Activated CD4-positive, alpha-beta T cell treated with anti-CD3 and anti-CD28 coated beads for 36 hours (primary cell): ENCODE results near the gene CRKL. TPM values are rescaled to one million over a fixed set of nuclear protein-coding genes. Genes with fewer than 3 reads are reported as not detected.

Source experiments
- ATAC-seq: fragments of 200-7000 bp; cut with Tn5 transposase; one replicate; pipeline ENCODE4 v1.10.0; 2021; ENCODE audit warnings: mild to moderate bottlenecking, moderate library complexity
- CTCF ChIA-PET: fragments of 350-600 bp; sonication (Branson Sonifier 250); formaldehyde crosslinking; loops from one replicate; lab custom pipeline; 2021; ENCODE audit warnings: antibody characterized with exemption; lab: Charles Lee
- POLR2A ChIA-PET: fragments of 350-600 bp; sonication (Branson Sonifier 250); formaldehyde crosslinking; loops from one replicate; lab custom pipeline; 2021; ENCODE audit warnings: antibody characterized with exemption, inconsistent platforms; lab: Charles Lee
- DNase-seq: peaks from one replicate; pipeline ENCODE4 v3.0.0-alpha.2; 2020
- H3K27ac Mint-ChIP-seq: one replicate; pipeline ENCODE4 v1.8.0; 2021; ENCODE audit warnings: mixed read lengths
- H3K27me3 Mint-ChIP-seq: one replicate; pipeline ENCODE4 v1.8.0; 2021; ENCODE audit warnings: mixed read lengths
- H3K36me3 Mint-ChIP-seq: one replicate; pipeline ENCODE4 v1.8.0; 2021; ENCODE audit warnings: low read depth, mixed read lengths
- H3K4me1 Mint-ChIP-seq: one replicate; pipeline ENCODE4 v1.8.0; 2021; ENCODE audit warnings: mixed read lengths
- H3K4me3 Mint-ChIP-seq: one replicate; pipeline ENCODE4 v1.8.0; 2021; ENCODE audit warnings: mild to moderate bottlenecking, moderate library complexity, mixed read lengths
- H3K9me3 Mint-ChIP-seq: one replicate; pipeline ENCODE4 v1.8.0; 2021; ENCODE audit warnings: low read depth, mixed read lengths
- intact Hi-C, 2 experiments: fragments of 100-400 bp; cut with DNase I in 1 of 2; cut with micrococcal nuclease in 1 of 2; formaldehyde crosslinking; loops; one replicate each; pipeline versions ENCODE4 v1.14.2 to v1.15.1; 2022 to 2024; cut with DNase I, micrococcal nuclease
- total RNA-seq, 2 experiments: library from RNA; stranded (reverse); gene quantifications; one replicate each; pipeline ENCODE4 v1.2.3, GENCODE V29; 2021

CRKL gene
- total RNA-seq, 2 experiments from 2014 or later, result 80.8 to 92.0 TPM

DNA sequence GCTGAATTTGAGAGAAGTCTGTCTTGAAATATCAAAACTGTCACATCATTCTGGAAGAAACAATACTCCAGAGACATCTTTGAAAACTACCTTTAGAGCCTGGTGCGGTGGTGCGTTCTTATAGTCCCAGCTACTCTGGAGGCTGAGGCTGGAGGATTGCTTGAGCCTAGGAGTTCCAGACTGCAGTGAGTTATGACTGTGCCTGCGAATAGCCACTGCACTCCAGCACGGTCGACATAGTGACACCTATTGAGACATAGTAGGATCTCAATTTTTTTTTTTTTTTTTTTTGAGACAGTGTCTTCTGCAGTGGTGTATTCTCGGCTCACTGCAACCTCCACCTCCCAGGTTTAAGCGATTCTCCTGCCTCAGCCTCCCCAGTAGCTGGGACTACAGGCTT lies 38.3 kb downstream of the CRKL start:
- Mint-ChIP-seq H3K4me1 (peaks cover 10% of the 10 kb centered on the region), H3K9me3 (no peaks in the 10 kb centered on the region), H3K27me3 (peaks cover 16% of the 10 kb centered on the region), H3K4me3 (no peak overlapping the region), H3K36me3 (peaks cover 26% of the 10 kb centered on the region), H3K27ac (no peak overlapping the region)
- ATAC-seq (no peak), DNase-seq (no peak)
- intact Hi-C loops, result loop anchor here in 1 of 2 experiments (5.0 kb wide), 1 partner anchor 38 kb away; the partner anchor contains the start of gene CRKL
- ChIA-PET POLR2A (interaction anchor here (0.7 kb wide), 1 partner anchor 17 kb away, joined by 9 read pairs; no protein-coding TSS in a partner anchor), CTCF (interaction anchor here (0.7 kb wide), 1 partner anchor 135 kb away, joined by 3 read pairs; no protein-coding TSS in a partner anchor)

DNA sequence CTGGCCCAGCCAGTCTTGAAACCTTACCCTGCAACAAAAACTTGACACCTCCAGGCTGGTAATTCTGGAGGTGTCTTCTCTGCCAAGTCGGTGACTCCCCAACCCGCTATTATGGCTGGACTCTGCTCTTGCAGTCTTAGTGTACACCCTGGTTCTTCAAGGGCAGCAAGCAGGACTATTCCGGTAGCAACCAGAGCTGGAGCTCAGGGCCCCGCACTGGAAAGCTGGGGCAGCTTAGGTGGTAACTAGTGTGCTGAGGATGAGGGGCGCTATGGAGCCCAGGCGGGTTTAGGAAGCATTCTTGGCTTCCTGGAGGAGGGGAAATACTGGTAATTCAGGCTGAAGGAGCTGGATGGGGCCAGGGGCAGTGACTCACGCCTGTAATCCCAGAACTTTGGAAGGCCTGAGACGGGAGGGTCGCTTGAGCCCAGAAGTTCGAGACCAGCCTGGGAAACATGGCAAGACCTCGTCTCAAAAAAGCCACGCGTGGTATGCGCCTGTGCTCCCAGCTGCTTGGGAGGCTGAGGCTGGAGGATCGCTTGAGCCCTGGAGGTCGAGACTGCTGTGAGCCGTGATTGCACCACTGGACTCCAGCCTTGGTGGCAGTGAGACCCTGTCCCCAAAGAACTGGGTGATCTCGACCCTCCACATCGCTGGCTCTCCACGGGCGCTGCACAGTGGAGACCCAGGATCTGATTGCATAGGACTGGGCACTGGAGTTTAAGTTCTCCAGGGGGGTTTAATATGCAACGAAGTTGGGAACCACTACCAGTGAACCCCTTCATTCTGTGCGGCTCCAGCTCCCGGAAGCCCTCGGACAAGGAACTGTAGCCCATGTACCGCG lies 39.3 kb downstream of the CRKL start:
- CTCF ChIA-PET, result interaction anchor here (0.7 kb wide), 2 partner anchors 26 to 136 kb away, joined by 3 read pairs; partner anchors contain the start of gene LZTR1
- Mint-ChIP-seq H3K27me3 (peaks cover 16% of the 10 kb centered on the region), H3K27ac (no peak overlapping the region), H3K4me3 (no peak overlapping the region), H3K36me3 (peaks cover 18% of the 10 kb centered on the region), H3K4me1 (peaks cover 11% of the 10 kb centered on the region), H3K9me3 (no peaks in the 10 kb centered on the region)
- no peak for DNase-seq
- intact Hi-C loops, result loop anchor here in 1 of 2 experiments (5.0 kb wide), 1 partner anchor 39 kb away; the partner anchor contains the start of gene CRKL
- ATAC-seq, result no peak
- POLR2A ChIA-PET, result no interaction called here

- peak overlapping the region; percentile 26 for H3K4me3 Mint-ChIP-seq
- no peak for ATAC-seq
- H3K27me3 Mint-ChIP-seq, result peaks cover 16% of the 10 kb centered on the region
- POLR2A ChIA-PET, result no interaction called here
- intact Hi-C loops, result loop anchor here in 1 of 2 experiments (5.0 kb wide), 1 partner anchor 40 kb away; the partner anchor contains the start of gene CRKL
- CTCF ChIA-PET, result no interaction called here
- peaks cover 15% of the 10 kb centered on the region for H3K4me1 Mint-ChIP-seq
- H3K27ac Mint-ChIP-seq, result no peak overlapping the region
- peaks cover 16% of the 10 kb centered on the region for H3K36me3 Mint-ChIP-seq
- DNase-seq, result no peak
- H3K9me3 Mint-ChIP-seq, result no peaks in the 10 kb centered on the region
Measured at GRCh38 chr22:20957102-20957682, 40.0 kb downstream of the CRKL start.

DNA sequence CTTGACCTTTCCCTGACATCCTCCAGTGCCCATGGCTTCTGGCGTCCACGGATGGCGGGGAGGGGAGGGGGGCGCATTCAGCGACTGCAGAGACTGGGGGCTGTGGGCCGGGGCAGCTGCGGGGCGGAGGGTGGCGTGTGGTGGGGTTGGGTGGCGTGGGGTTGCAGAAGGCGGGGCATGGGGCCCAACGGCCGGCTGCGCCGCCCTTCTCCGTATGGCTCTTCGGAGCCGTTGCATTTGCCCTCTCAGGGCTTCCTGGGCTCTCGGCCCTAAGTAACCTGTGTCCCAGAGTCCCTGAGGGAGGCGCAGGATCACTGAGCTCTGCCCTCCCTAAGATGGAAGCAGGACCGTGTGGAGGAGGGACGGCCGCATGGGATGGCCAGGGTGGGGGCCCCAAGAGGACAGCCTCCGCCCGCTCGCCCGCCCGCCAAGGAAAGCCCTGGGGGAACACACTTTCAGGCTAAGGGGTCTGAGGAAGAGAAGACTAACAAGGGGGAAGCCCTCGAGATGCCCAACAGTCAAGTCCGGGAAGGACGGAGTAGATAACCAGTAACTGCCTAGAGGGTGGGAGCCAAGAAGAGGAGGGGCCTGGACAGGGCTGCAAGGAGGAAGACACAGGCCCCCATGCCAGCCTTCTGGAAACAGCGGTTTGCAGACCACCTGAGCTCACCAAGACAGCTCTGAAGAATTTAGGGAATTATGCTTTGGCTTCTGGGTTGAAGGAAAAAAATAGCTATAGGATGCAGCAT lies 40.6 kb downstream of the CRKL start:
- ATAC-seq (no peak), DNase-seq (no peak)
- Mint-ChIP-seq H3K27ac (no peak overlapping the region), H3K27me3 (peaks cover 16% of the 10 kb centered on the region), H3K36me3 (peaks cover 10% of the 10 kb centered on the region), H3K4me1 (peaks cover 15% of the 10 kb centered on the region), H3K4me3 (peak overlapping the region; percentile 26), H3K9me3 (no peaks in the 10 kb centered on the region)
- POLR2A ChIA-PET, result interaction anchor here (0.6 kb wide), 1 partner anchor 173 kb away, joined by 5 read pairs; no protein-coding TSS in a partner anchor
- intact Hi-C loops, result loop anchor here in 1 of 2 experiments (5.0 kb wide), 1 partner anchor 41 kb away; the partner anchor contains the start of gene CRKL
- CTCF ChIA-PET, result no interaction called here

DNA sequence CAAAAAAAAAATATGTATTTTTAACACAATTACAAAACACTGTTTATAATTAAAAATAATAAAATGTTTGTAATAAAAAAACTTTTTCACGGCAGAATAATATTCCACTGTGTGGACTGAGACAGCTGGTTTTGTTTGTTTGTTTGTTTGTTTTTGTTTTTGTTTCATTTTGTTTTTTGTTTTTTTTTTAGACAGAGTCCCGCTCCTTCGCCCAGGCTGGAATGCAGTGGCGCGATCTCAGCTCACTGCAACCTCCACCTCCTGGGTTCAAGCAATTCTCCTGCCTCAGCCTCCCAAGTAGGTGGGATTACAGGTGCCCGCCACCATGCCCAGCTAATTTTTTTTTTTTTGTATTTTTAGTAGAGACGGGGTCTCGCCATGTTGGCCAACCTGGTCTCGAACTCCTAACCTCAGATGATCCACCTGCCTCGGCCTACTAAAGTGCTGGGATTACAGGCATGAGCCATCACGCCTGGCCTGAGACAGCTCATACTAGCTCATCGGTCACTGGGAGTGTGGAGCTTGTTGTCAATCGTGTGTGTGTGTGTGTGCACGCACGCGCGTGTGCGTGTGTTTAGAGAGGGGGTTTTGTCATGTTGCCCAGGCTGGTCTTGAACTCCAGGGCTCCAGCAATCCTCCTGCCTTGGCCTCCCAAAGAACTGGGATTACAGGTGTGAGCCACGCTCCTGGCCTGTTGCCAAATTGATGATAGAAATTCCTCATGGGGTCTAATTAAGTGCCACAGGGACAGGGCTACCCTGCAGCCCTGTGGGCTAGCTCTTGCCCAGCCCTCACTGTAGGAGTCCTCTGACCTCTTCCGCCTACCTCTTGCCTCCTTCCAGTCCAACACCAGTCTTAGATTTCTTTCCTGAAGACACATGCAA lies 42.6 kb downstream of the CRKL start:
- H3K4me3 Mint-ChIP-seq, result no peak overlapping the region

GRCh38 chr22:20960609-20961008 lies 43.4 kb downstream of the CRKL start:
- peaks cover 21% of the 10 kb centered on the region for H3K4me1 Mint-ChIP-seq
- H3K9me3 Mint-ChIP-seq, result no peaks in the 10 kb centered on the region
- CTCF ChIA-PET, result interaction anchor here (0.9 to 1.5 kb wide), 2 partner anchors 9 to 24 kb away, joined by 3 to 4 read pairs; no protein-coding TSS in a partner anchor
- POLR2A ChIA-PET, result interaction anchor here (0.7 kb wide), 1 partner anchor 101 kb away, joined by 3 read pairs; no protein-coding TSS in a partner anchor
- intact Hi-C loops, result loop anchor here in 1 of 2 experiments (5.0 to 10.0 kb wide), 2 partner anchors 43 to 144 kb away; partner anchors contain the start of gene CRKL
- H3K36me3 Mint-ChIP-seq, result no peaks in the 10 kb centered on the region
- H3K27ac Mint-ChIP-seq, result no peak overlapping the region
- peaks cover 24% of the 10 kb centered on the region for H3K27me3 Mint-ChIP-seq
- DNase-seq, result no peak
- no peak for ATAC-seq
- no peak overlapping the region for H3K4me3 Mint-ChIP-seq

More for the DNA sequence above, 42.6 kb downstream of the CRKL start:
- Mint-ChIP-seq H3K36me3 (peaks cover 2% of the 10 kb centered on the region), H3K9me3 (no peaks in the 10 kb centered on the region), H3K27me3 (peaks cover 24% of the 10 kb centered on the region), H3K4me1 (peaks cover 21% of the 10 kb centered on the region), H3K27ac (no peak overlapping the region)
- ATAC-seq, result no peak
- ChIA-PET POLR2A (interaction anchor here (0.6 kb wide), 1 partner anchor 86 kb away, joined by 3 read pairs; the partner anchor contains the start of gene LRRC74B), CTCF (interaction anchor here (0.7 to 1.5 kb wide), 4 partner anchors 9 to 1609 kb away, joined by 3 to 4 read pairs (median 4); no protein-coding TSS in a partner anchor)
- no peak for DNase-seq
- intact Hi-C loops, result loop anchor here (5.0 to 10.0 kb wide), 2 partner anchors 43 to 145 kb away; partner anchors contain the start of gene CRKL (in 2 of the 2)

DNA sequence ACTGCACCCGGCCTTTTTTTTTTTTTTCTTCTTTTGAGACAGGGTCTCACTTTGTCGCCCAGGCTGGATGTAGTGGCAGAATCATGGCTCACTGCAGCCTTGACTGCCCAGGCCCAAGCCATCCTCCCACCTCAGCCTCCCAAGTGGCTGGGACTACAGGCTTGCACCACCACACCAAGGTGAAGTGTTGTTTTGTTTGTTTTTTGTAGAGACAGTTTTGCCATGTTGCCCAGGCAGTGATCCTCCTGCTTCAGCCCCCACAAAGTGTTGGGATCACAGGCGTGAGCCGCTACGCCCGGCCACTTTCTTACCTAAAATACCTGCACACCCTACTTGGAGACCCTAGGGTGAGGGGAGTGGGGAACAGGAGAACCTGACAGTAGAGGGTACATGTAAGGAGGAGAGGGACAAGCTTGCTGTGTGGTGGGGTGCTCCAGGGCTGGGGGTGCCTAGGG lies 45.3 kb downstream of the CRKL start:
- POLR2A ChIA-PET, result no interaction called here
- ATAC-seq, result no peak
- no peak overlapping the region for H3K4me3 Mint-ChIP-seq
- no peaks in the 10 kb centered on the region for H3K9me3 Mint-ChIP-seq
- CTCF ChIA-PET, result interaction anchor here (0.6 to 2.0 kb wide), 5 partner anchors 8 to 140 kb away, joined by 3 to 5 read pairs (median 3); no protein-coding TSS in a partner anchor
- intact Hi-C loops, result loop anchor here in 1 of 2 experiments (5.0 to 10.0 kb wide), 2 partner anchors 45 to 142 kb away; partner anchors contain the start of gene CRKL
- DNase-seq, result no peak
- H3K27me3 Mint-ChIP-seq, result peaks cover 16% of the 10 kb centered on the region
- H3K4me1 Mint-ChIP-seq, result peaks cover 15% of the 10 kb centered on the region
- no peak overlapping the region for H3K27ac Mint-ChIP-seq
- no peaks in the 10 kb centered on the region for H3K36me3 Mint-ChIP-seq

DNA sequence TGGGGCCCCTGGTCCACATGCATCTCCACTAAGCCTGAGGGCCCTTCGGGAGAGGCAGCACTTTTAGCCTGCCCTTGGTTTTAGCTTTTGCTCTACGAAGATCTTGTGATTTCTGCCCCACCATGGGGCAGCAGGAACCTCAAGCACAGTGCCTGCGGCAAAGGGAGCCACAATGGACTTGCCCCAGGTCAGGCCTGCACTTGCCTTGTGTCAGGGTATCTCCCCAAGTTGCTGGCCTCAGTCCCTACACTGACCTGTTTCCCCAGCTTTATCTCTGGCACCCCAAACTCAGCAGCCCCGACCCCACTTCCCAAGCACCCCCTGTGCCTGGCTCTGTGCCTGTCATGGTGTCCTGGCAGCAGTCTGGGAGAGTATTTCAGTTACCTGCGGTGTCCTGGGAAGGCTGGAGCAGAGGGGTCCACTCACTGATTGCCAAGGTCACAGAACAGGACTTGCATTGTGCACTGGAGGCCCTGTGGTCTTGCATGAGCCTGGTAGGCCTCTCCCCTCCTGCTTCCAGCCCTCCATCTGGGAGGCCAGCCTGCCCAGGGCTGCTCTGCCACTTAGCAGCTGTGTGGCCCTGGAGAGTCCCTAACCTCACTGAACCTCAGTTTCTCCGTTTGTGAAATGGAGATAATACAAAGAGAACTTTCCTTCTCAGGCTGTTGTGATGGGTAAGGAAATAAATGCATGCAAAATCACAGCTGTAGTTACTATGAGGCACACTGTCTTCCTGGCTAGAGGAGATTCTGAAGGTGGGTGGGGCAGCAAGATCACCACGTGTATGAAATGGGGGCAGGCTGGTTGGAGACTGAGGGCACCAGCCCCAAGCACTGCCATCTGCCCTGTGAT lies 46.2 kb downstream of the CRKL start:
- H3K27ac Mint-ChIP-seq, result no peak overlapping the region
- DNase-seq (no peak), ATAC-seq (no peak)
- H3K9me3 Mint-ChIP-seq, result no peaks in the 10 kb centered on the region
- H3K4me1 Mint-ChIP-seq, result peaks cover 11% of the 10 kb centered on the region
- H3K27me3 Mint-ChIP-seq, result peaks cover 7% of the 10 kb centered on the region
- H3K36me3 Mint-ChIP-seq, result no peaks in the 10 kb centered on the region
- CTCF ChIA-PET, result interaction anchor here (1.0 to 2.0 kb wide), 3 partner anchors 26 to 139 kb away, joined by 3 to 5 read pairs (median 3); no protein-coding TSS in a partner anchor
- POLR2A ChIA-PET, result no interaction called here
- H3K4me3 Mint-ChIP-seq, result no peak overlapping the region
- intact Hi-C loops, result loop anchor here in 1 of 2 experiments (5.0 to 10.0 kb wide), 2 partner anchors 46 to 141 kb away; partner anchors contain the start of gene CRKL
